LNCAP (cell line): ENCODE measurements around the gene ARID1B.

Experiments used
- CTCF ChIP-seq: fragments of 450-650 bp; IDR thresholded peaks from 2 replicates; pipeline ENCODE4 v1.5.1; 2017; ENCODE audit warnings: mild to moderate bottlenecking

ARID1B gene

GRCh38 chr6:157099912-157100593 is 322.9 kb downstream of the ARID1B start:
- no peak for TF ChIP-seq CTCF

GRCh38 chr6:157101166-157101565 is 324.0 kb downstream of the ARID1B start:
- TF ChIP-seq CTCF = no peak

GRCh38 chr6:157104803-157105202 is 327.6 kb downstream of the ARID1B start:
- TF ChIP-seq CTCF = no peak

- TF ChIP-seq CTCF = no peak
These were observed 329.3 kb downstream of the ARID1B start for GRCh38 chr6:157106487-157106886.

GRCh38 chr6:157107571-157107914 is 330.4 kb downstream of the ARID1B start:
- no peak for TF ChIP-seq CTCF

GRCh38 chr6:157107915-157108651 is 330.9 kb downstream of the ARID1B start:
- TF ChIP-seq CTCF = no peak

GRCh38 chr6:157108923-157109322 is 331.7 kb downstream of the ARID1B start:
- no peak for TF ChIP-seq CTCF
